IMR-90 (cell line): ENCODE results near the gene TSC1. TPM values are rescaled to one million over a fixed set of nuclear protein-coding genes. Genes with fewer than 3 reads are reported as not detected.

Experiments used
- ATAC-seq: fragments of 200-7000 bp; cut with Tn5 transposase; 2 replicates; pipeline ENCODE4 v1.9.1; 2020; ENCODE audit warnings: low read depth, mild to moderate bottlenecking, moderate library complexity
- BruUV-seq: library from RNA; stranded (reverse); fragments of 400-500 nt; replicated peaks from 2 replicates; lab custom pipeline; 2021; lab: Mats Ljungman, UMichigan
- CTCF ChIA-PET: fragments of 300-600 bp; formaldehyde crosslinking; extraction: SDS; loops from one replicate; lab custom pipeline; 2021; ENCODE audit warnings: antibody characterized with exemption; lab: Yijun Ruan, JAX
- POLR2A ChIA-PET: fragments of 300-600 bp; sonication (Branson Sonifier 250); formaldehyde crosslinking; loops from one replicate; lab custom pipeline; 2022; ENCODE audit warnings: antibody characterized with exemption; ENCODE audit not compliant: unreplicated experiment; lab: Charles Lee
- DNase-seq: peaks from one replicate; pipeline ENCODE4 v3.0.0; 2013
- H2AFZ ChIP-seq: replicated peaks from 2 replicates; pipeline ENCODE3; 2013; ENCODE audit warnings: low read length, mild to moderate bottlenecking; ENCODE audit not compliant: poor library complexity
- H2AK5ac ChIP-seq: 2 replicates; pipeline ENCODE4 v1.6.1; 2013; ENCODE audit warnings: low read depth, low read length, inconsistent platforms
- H2AK9ac ChIP-seq: replicated peaks from 2 replicates; pipeline ENCODE3; 2013; ENCODE audit warnings: mild to moderate bottlenecking, low read depth, low read length, moderate library complexity; ENCODE audit not compliant: poor library complexity
- H2BK120ac ChIP-seq: 2 replicates; pipeline ENCODE4 v1.6.1; 2013; ENCODE audit warnings: low read depth, low read length, inconsistent platforms
- H2BK15ac ChIP-seq: 3 replicates; pipeline ENCODE4 v1.6.1; 2013; ENCODE audit warnings: low read depth, low read length, inconsistent platforms
- H2BK20ac ChIP-seq: 2 replicates; pipeline ENCODE4 v1.6.1; 2013; ENCODE audit warnings: low read depth, mild to moderate bottlenecking, inconsistent platforms, low read length, moderate library complexity
- H2BK5ac ChIP-seq: 2 replicates; pipeline ENCODE4 v1.6.1; 2013; ENCODE audit warnings: mild to moderate bottlenecking, low read depth, low read length, inconsistent platforms; ENCODE audit not compliant: poor library complexity, severe bottlenecking
- H3K14ac ChIP-seq: replicated peaks from 2 replicates; pipeline ENCODE4 v1.6.1; 2013; ENCODE audit warnings: low read depth, low read length, inconsistent platforms
- H3K18ac ChIP-seq: 2 replicates; pipeline ENCODE4 v1.6.1; 2013; ENCODE audit warnings: low read depth, low read length, control low read depth
- H3K23ac ChIP-seq: 2 replicates; pipeline ENCODE4 v1.6.1; 2013; ENCODE audit warnings: low read depth, low read length, inconsistent platforms
- H3K27ac ChIP-seq: 2 replicates; pipeline ENCODE4 v1.5.1; 2013; ENCODE audit warnings: mild to moderate bottlenecking, control low read depth, low read length; ENCODE audit not compliant: insufficient read depth
- H3K27me3 ChIP-seq: 2 replicates; pipeline ENCODE4 v1.6.1; 2013; ENCODE audit warnings: low read length; ENCODE audit not compliant: control insufficient read depth, insufficient read depth
- H3K36me3 ChIP-seq: 2 replicates; pipeline ENCODE4 v1.6.1; 2013; ENCODE audit warnings: low read length, mixed read lengths; ENCODE audit not compliant: control insufficient read depth, insufficient read depth
- H3K4ac ChIP-seq: 2 replicates; pipeline ENCODE4 v1.6.1; 2013; ENCODE audit warnings: low read depth, low read length, inconsistent platforms
- H3K4me1 ChIP-seq: 2 replicates; pipeline ENCODE4 v1.6.1; 2013; ENCODE audit warnings: low read length, mixed read lengths; ENCODE audit not compliant: control insufficient read depth, insufficient read depth
- H3K4me2 ChIP-seq: 2 replicates; pipeline ENCODE4 v1.6.1; 2013; ENCODE audit warnings: low read depth, mild to moderate bottlenecking, control low read depth, low read length, moderate library complexity
- H3K4me3 ChIP-seq: 2 replicates; pipeline ENCODE4 v1.5.1; 2013; ENCODE audit warnings: low read depth, mild to moderate bottlenecking, control low read depth, low read length, moderate library complexity; ENCODE audit not compliant: insufficient read depth
- H3K56ac ChIP-seq: 2 replicates; pipeline ENCODE4 v1.6.1; 2013; ENCODE audit warnings: low read length, inconsistent platforms; ENCODE audit not compliant: insufficient read depth; ENCODE audit errors: extremely low read depth
- H3K79me1 ChIP-seq, 2 experiments: 2 replicates each; pipeline ENCODE4 v1.6.1; 2013; ENCODE audit warnings: low read length in 2 of 2, inconsistent platforms in 1 of 2, low read depth in 1 of 2
- H3K9ac ChIP-seq: 2 replicates; pipeline ENCODE4 v1.6.1; 2013; ENCODE audit warnings: low read depth, low read length, control low read depth
- H3K9me1 ChIP-seq: 2 replicates; pipeline ENCODE4 v1.6.1; 2013; ENCODE audit warnings: low read length, inconsistent platforms; ENCODE audit not compliant: insufficient read depth
- H3K9me3 ChIP-seq: 2 replicates; pipeline ENCODE4 v1.6.1; 2013; ENCODE audit warnings: low read length; ENCODE audit not compliant: control insufficient read depth, insufficient read depth
- H4K20me1 ChIP-seq: 2 replicates; pipeline ENCODE4 v1.6.1; 2013; ENCODE audit warnings: low read length, inconsistent platforms; ENCODE audit not compliant: insufficient read depth
- H4K5ac ChIP-seq: 2 replicates; pipeline ENCODE4 v1.6.1; 2013; ENCODE audit warnings: mild to moderate bottlenecking, low read depth, low read length, control low read depth
- H4K8ac ChIP-seq, 2 experiments: 2 replicates each; pipeline ENCODE4 v1.6.1; 2013; ENCODE audit warnings: low read depth in 2 of 2, low read length in 2 of 2, control low read depth in 1 of 2, inconsistent platforms in 1 of 2
- H4K91ac ChIP-seq: 2 replicates; pipeline ENCODE4 v1.6.1; 2013; ENCODE audit warnings: low read depth, low read length, inconsistent platforms; ENCODE audit not compliant: insufficient read depth
- CHD1 ChIP-seq: IDR thresholded peaks from 2 replicates; pipeline ENCODE4 v1.6.1; 2012; ENCODE audit warnings: low read depth, low read length, improper control_type of control experiment
- CTCF ChIP-seq: conservative IDR thresholded peaks from 2 replicates; pipeline ENCODE4 v1.5.1; 2012; ENCODE audit warnings: mild to moderate bottlenecking, low read depth, low read length, improper control_type of control experiment
- MAFK ChIP-seq: IDR thresholded peaks from 2 replicates; pipeline ENCODE4 v1.6.1; 2012; ENCODE audit warnings: low read depth, low read length, improper control_type of control experiment
- MAZ ChIP-seq: IDR thresholded peaks from 2 replicates; pipeline ENCODE4 v1.6.1; 2012; ENCODE audit warnings: low read depth, mild to moderate bottlenecking, low read length, improper control_type of control experiment, moderate library complexity, borderline replicate concordance
- POLR2A ChIP-seq: IDR thresholded peaks from 2 replicates; pipeline ENCODE4 v1.6.1; 2012; ENCODE audit warnings: mild to moderate bottlenecking, low read depth, low read length
- RFX5 ChIP-seq: IDR thresholded peaks from 2 replicates; pipeline ENCODE4 v1.8.0; 2012; ENCODE audit warnings: low read depth, mild to moderate bottlenecking, low read length, moderate library complexity
- SMC3 ChIP-seq: fragments of 150-350 bp; IDR thresholded peaks from 2 replicates; pipeline ENCODE4 v1.6.1; 2016; ENCODE audit warnings: low read depth, mild to moderate bottlenecking, antibody characterized with exemption, low read length, moderate library complexity
- WGBS, 2 experiments: methylation state at CpG; one replicate each; pipeline versions ENCODE4 v1.1.5 to v1.1.7; 2013; ENCODE audit warnings: missing lambda C conversion rate in 2 of 2; ENCODE audit not compliant: insufficient read length in 1 of 2; ENCODE audit errors: extremely low coverage in 2 of 2; 5-methylcytosine and 5-hydroxymethylcytosine counted together
- dilution Hi-C: fragments of 300-500 bp; cut with HindIII; formaldehyde crosslinking; loops from one replicate; pipeline ENCODE4 v1.14.3; 2018; ENCODE audit warnings: low sequenced_read_pairs; ENCODE audit not compliant: unreplicated experiment
- in situ Hi-C: fragments of 300-500 bp; cut with MboI; formaldehyde crosslinking; loops from 3 replicates; pipeline ENCODE4 v1.14.3; 2019; ENCODE audit warnings: low sequenced_read_pairs, inconsistent platforms, mixed read lengths
- intact Hi-C: fragments of 100-400 bp; cut with micrococcal nuclease; formaldehyde crosslinking; loops from 2 replicates; pipeline ENCODE4 v1.10.0; 2022
- polyA plus RNA-seq, 3 experiments: library from polyadenylated mRNA; depleted of rRNA; stranded (reverse); fragments of >200 nt; gene quantifications; 2 replicates each; pipeline ENCODE4 v1.2.3, GENCODE V29; 2012; ENCODE audit warnings: low replicate concordance in 1 of 3
- total RNA-seq: library from RNA; depleted of rRNA; stranded (reverse); fragments of >200 nt; gene quantifications from 2 replicates; pipeline ENCODE4 v1.2.3, GENCODE V29; 2012
- TF ChIP-seq, protein P1 (sequence below): fragments of 150-350 bp; IDR thresholded peaks from 2 replicates; pipeline ENCODE4 v1.6.1; 2017; ENCODE audit warnings: mild to moderate bottlenecking, antibody characterized with exemption, low read length, low read depth

TSC1 gene
- total and polyA plus RNA-seq, 2 of the 4 experiments (the other 2 are of a cell fraction): 25.7 to 56.3 TPM

DNA sequence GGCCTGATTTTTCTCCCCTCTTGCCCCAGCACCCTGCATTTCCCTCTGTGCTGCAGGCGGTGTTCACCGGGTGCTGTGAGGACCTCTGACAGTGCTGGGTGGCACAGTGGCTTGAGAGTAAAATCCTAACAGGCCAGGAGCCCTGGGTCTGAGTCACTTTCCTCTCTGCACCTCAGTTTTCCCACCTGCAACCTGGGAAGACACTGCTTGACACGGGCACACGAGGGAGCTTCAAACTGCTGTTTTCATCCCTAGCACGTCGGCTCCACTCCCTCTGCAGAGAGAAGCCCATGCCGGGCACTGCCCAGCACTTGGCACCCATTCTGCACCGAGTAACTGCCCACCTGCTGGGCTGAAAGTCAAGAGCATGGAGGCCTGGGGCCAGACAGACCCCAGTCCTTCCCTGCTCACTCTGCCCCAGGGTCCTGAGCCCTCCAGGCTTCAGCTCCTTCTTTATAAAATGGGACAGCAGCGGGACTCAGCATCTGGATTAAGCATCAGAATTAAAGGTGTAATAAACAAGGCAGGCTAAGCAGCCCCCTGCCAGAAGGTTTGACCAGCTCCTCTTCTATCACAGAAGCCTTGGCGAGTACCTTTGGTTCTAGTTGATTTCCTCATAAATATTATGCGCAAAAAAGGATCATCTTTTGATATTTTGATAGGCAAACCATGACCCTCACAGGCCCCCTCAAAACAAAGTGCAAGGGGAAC, 39.2 kb upstream of the TSC1 start:
- BruUV-seq: no TSS peak
- ATAC-seq: no peak
- in situ Hi-C loops: no loop called here
- Histone ChIP-seq H3K9me3 (no peaks in the 10 kb centered on the region), H2AFZ (no peak overlapping the region), H3K36me3 (no peaks in the 10 kb centered on the region), H4K91ac (no peak overlapping the region), H3K23ac (no peak overlapping the region), H3K4me3 (no peak overlapping the region), H2BK15ac (no peak overlapping the region), H3K56ac (no peak overlapping the region), H3K4ac (no peak overlapping the region), H2BK20ac (no peak overlapping the region), H3K79me1 (no peaks in the 10 kb centered on the region), H2BK5ac (no peak overlapping the region), H3K18ac (no peak overlapping the region), H4K20me1 (no peaks in the 10 kb centered on the region), H3K4me2 (no peak overlapping the region), H3K9ac (no peak overlapping the region), H2AK9ac (no peak overlapping the region), H4K5ac (no peak overlapping the region), H4K8ac (no peak overlapping the region), H3K27me3 (peaks cover 76% of the 10 kb centered on the region), H3K27ac (no peak overlapping the region), H3K9me1 (no peaks in the 10 kb centered on the region), H2AK5ac (no peak overlapping the region), H2BK120ac (no peak overlapping the region), H3K4me1 (no peaks in the 10 kb centered on the region), H3K14ac (no peak overlapping the region)
- no peak for TF ChIP-seq POLR2A
- TF ChIP-seq CTCF: no peak
- TF ChIP-seq CHD1: no peak
- TF ChIP-seq SMC3: no peak
- TF ChIP-seq, protein P1, sequence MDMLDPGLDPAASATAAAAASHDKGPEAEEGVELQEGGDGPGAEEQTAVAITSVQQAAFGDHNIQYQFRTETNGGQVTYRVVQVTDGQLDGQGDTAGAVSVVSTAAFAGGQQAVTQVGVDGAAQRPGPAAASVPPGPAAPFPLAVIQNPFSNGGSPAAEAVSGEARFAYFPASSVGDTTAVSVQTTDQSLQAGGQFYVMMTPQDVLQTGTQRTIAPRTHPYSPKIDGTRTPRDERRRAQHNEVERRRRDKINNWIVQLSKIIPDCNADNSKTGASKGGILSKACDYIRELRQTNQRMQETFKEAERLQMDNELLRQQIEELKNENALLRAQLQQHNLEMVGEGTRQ: no peak
- TF ChIP-seq RFX5: no peak
- no peak for TF ChIP-seq MAFK
- TF ChIP-seq MAZ: no peak
- no peak for DNase-seq
- ChIA-PET CTCF (no interaction called here), POLR2A (no interaction called here)
- WGBS, 2 experiments: 55% methylated on average over 4 of the region's 11 CpGs; no CpG with 5 or more reads in 1 of the 2 experiments
- intact Hi-C loops: no loop called here
- dilution Hi-C loops: no loop called here
